Measurements from ENCODE around the gene ACTN1. TPM values are rescaled to one million over a fixed set of nuclear protein-coding genes. Genes with fewer than 3 reads are reported as not detected.

ACTN1 gene
- total RNA-seq, 1 donor = 447 TPM

DNA sequence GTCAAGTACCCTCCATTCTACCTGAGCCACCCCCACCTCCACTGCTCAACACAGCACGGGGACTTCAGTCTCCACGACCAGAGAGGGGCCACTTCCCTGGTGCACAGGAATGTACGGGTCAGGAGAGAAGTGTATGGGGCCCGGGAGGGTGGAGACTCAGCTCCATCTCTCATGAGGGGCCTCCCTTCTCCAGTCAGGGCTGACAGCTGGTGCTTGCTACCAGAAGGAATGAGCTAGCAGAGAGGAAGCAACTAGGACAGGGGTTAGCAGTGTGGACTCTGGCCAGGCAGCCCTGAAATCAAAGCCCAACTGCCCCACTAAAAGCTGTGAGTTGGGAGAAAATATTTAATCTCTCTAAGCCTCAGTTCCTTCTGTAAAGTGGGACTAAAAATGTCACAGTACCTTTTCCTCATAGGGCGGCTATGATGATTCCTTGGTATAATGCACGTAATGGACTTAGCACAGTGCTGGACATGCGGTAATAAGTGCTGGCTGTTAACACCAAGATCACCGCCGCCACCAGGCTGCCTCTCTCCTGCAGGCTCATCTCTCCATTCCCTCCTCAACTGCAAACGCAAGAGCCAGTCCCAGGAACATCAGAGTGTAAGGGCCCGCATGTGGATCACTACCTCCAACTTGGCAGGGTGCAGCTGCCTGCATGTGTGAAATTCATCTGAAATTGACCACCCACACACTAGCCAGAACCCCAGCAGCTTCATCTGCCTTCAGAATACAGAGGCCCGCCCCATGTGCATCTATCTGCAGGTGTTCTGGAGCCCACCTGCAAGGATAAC is 14.6 kb downstream of the ACTN1 start:
- Histone ChIP-seq H4K20me1 (ENCODE audit: insufficient read depth, low read length) (peaks cover 98% of the 10 kb centered on the region), H3K9me3 (ENCODE audit: low read depth, low read length) (no peaks in the 10 kb centered on the region), H3K27me3 (ENCODE audit: insufficient read depth, low read length) (no peaks in the 10 kb centered on the region), H3K4me3 (ENCODE audit: insufficient read depth, low read length) (no peak overlapping the region), H3K79me2 (ENCODE audit: insufficient read depth, low read length) (peaks cover 100% of the 10 kb centered on the region), H3K4me1 (ENCODE audit: insufficient read depth, low read length) (peaks cover 67% of the 10 kb centered on the region), H3K36me3 (ENCODE audit: insufficient read depth, low read length) (peaks cover 57% of the 10 kb centered on the region), H2AFZ (ENCODE audit: low read length) (no peak overlapping the region), H3K27ac (ENCODE audit: low read depth, low read length) (no peak overlapping the region), H3K4me2 (ENCODE audit: insufficient read depth, low read length) (no peak overlapping the region)
- DNase-seq (ENCODE audit: insufficient read length, low spot score, missing footprints) = no peak
- TF ChIP-seq, protein P1, sequence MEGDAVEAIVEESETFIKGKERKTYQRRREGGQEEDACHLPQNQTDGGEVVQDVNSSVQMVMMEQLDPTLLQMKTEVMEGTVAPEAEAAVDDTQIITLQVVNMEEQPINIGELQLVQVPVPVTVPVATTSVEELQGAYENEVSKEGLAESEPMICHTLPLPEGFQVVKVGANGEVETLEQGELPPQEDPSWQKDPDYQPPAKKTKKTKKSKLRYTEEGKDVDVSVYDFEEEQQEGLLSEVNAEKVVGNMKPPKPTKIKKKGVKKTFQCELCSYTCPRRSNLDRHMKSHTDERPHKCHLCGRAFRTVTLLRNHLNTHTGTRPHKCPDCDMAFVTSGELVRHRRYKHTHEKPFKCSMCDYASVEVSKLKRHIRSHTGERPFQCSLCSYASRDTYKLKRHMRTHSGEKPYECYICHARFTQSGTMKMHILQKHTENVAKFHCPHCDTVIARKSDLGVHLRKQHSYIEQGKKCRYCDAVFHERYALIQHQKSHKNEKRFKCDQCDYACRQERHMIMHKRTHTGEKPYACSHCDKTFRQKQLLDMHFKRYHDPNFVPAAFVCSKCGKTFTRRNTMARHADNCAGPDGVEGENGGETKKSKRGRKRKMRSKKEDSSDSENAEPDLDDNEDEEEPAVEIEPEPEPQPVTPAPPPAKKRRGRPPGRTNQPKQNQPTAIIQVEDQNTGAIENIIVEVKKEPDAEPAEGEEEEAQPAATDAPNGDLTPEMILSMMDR (IDR thresholded peaks at IDR 0.05; ENCODE audit: extremely low read depth, low read depth, low read length) = no peak

GRCh38 chr14:68962681-68963080 is 16.4 kb downstream of the ACTN1 start:
- H3K4me2 ChIP-seq (ENCODE audit: insufficient read depth, low read length) = peak overlapping the region; percentile 26
- peaks cover 63% of the 10 kb centered on the region for H3K36me3 ChIP-seq (ENCODE audit: insufficient read depth, low read length)
- H3K9me3 ChIP-seq (ENCODE audit: low read depth, low read length) = no peaks in the 10 kb centered on the region
- TF ChIP-seq, protein P1 (IDR thresholded peaks at IDR 0.05; ENCODE audit: extremely low read depth, low read depth, low read length) = no peak
- no peak overlapping the region for H3K4me3 ChIP-seq (ENCODE audit: insufficient read depth, low read length)
- peak overlapping the region; percentile 62 for H3K27ac ChIP-seq (ENCODE audit: low read depth, low read length)
- peaks cover 98% of the 10 kb centered on the region for H4K20me1 ChIP-seq (ENCODE audit: insufficient read depth, low read length)
- no peaks in the 10 kb centered on the region for H3K27me3 ChIP-seq (ENCODE audit: insufficient read depth, low read length)
- H3K4me1 ChIP-seq (ENCODE audit: insufficient read depth, low read length) = peaks cover 76% of the 10 kb centered on the region
- H2AFZ ChIP-seq (ENCODE audit: low read length) = no peak overlapping the region
- peaks cover 100% of the 10 kb centered on the region for H3K79me2 ChIP-seq (ENCODE audit: insufficient read depth, low read length)
- no peak for DNase-seq (ENCODE audit: insufficient read length, low spot score, missing footprints)

- Histone ChIP-seq H3K4me3 (ENCODE audit: insufficient read depth, low read length) (no peak overlapping the region), H3K9me3 (ENCODE audit: low read depth, low read length) (no peaks in the 10 kb centered on the region), H3K4me1 (ENCODE audit: insufficient read depth, low read length) (peaks cover 76% of the 10 kb centered on the region), H2AFZ (ENCODE audit: low read length) (no peak overlapping the region), H3K4me2 (ENCODE audit: insufficient read depth, low read length) (peak overlapping the region; percentile 26), H3K36me3 (ENCODE audit: insufficient read depth, low read length) (peaks cover 65% of the 10 kb centered on the region), H3K27me3 (ENCODE audit: insufficient read depth, low read length) (no peaks in the 10 kb centered on the region), H3K27ac (ENCODE audit: low read depth, low read length) (peak overlapping the region; percentile 62), H4K20me1 (ENCODE audit: insufficient read depth, low read length) (peaks cover 98% of the 10 kb centered on the region), H3K79me2 (ENCODE audit: insufficient read depth, low read length) (peaks cover 100% of the 10 kb centered on the region)
- no peak for DNase-seq (ENCODE audit: insufficient read length, low spot score, missing footprints)
- TF ChIP-seq, protein P1 (IDR thresholded peaks at IDR 0.05; ENCODE audit: extremely low read depth, low read depth, low read length) = no peak
These were observed 17.1 kb downstream of the ACTN1 start for GRCh38 chr14:68961781-68962584.

DNA sequence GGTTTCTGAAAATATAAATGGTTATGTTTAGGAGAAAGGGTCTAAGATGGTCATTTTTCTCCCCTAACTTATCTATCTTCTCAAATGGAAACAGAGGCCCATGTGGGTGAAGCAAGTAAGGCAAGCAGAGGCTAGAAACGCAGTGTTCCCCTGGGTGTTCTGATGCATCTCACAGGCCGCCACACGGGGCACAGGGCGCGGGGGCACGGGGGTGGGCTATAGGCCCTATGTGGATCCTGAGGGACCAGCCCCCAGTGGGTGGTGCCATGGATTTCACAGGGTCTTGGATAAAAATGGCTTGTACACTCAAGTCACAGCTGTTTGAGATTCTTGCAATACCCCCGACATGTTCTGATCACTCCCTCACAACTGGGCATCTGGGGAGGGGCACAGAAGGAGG is 17.7 kb downstream of the ACTN1 start:
- Histone ChIP-seq H2AFZ (ENCODE audit: low read length) (no peak overlapping the region), H3K36me3 (ENCODE audit: insufficient read depth, low read length) (peaks cover 66% of the 10 kb centered on the region), H3K27ac (ENCODE audit: low read depth, low read length) (peak overlapping the region; percentile 62), H4K20me1 (ENCODE audit: insufficient read depth, low read length) (peaks cover 98% of the 10 kb centered on the region), H3K27me3 (ENCODE audit: insufficient read depth, low read length) (no peaks in the 10 kb centered on the region), H3K4me3 (ENCODE audit: insufficient read depth, low read length) (no peak overlapping the region), H3K4me2 (ENCODE audit: insufficient read depth, low read length) (peak overlapping the region; percentile 26), H3K79me2 (ENCODE audit: insufficient read depth, low read length) (peaks cover 100% of the 10 kb centered on the region), H3K9me3 (ENCODE audit: low read depth, low read length) (no peaks in the 10 kb centered on the region), H3K4me1 (ENCODE audit: insufficient read depth, low read length) (peaks cover 76% of the 10 kb centered on the region)
- TF ChIP-seq, protein P1 (IDR thresholded peaks at IDR 0.05; ENCODE audit: extremely low read depth, low read depth, low read length) = no peak
- DNase-seq (ENCODE audit: insufficient read length, low spot score, missing footprints) = no peak
